Effector memory CD8-positive, alpha-beta T cell (primary cell): ENCODE data around the gene RPA1.

Source experiments
- ATAC-seq: fragments of 150-1000 bp; cut with Tn5 transposase; replicated peaks from 2 replicates; pipeline ENCODE4 v1.10.0; 2021; ENCODE audit warnings: mild to moderate bottlenecking, moderate library complexity
- DNase-seq, 3 experiments: peaks; one replicate each; pipeline ENCODE4 v3.0.0; 2021
- H3K27ac Mint-ChIP-seq, 2 donors: one replicate each; pipeline ENCODE4 v1.8.0; 2022; ENCODE audit warnings: mild to moderate bottlenecking in 2 of 2, mixed read lengths in 2 of 2, moderate library complexity in 2 of 2
- H3K27me3 Mint-ChIP-seq, 2 donors: one replicate each; pipeline ENCODE4 v1.8.0; 2022; ENCODE audit warnings: mixed read lengths in 2 of 2
- H3K36me3 Mint-ChIP-seq: one replicate; pipeline ENCODE4 v1.8.0; 2022; ENCODE audit warnings: mild to moderate bottlenecking, moderate library complexity, mixed read lengths; ENCODE audit not compliant: insufficient read depth
- H3K4me1 Mint-ChIP-seq, 2 donors: one replicate each; pipeline ENCODE4 v1.8.0; 2022; ENCODE audit warnings: low read depth in 2 of 2, mixed read lengths in 2 of 2
- H3K4me3 Mint-ChIP-seq, 2 donors: one replicate each; pipeline ENCODE4 v1.8.0; 2022; ENCODE audit warnings: mild to moderate bottlenecking in 2 of 2, mixed read lengths in 2 of 2, moderate library complexity in 2 of 2
- H3K9me3 Mint-ChIP-seq, 2 donors: one replicate each; pipeline ENCODE4 v1.8.0; 2022; ENCODE audit warnings: mixed read lengths in 2 of 2

Gene RPA1

DNA sequence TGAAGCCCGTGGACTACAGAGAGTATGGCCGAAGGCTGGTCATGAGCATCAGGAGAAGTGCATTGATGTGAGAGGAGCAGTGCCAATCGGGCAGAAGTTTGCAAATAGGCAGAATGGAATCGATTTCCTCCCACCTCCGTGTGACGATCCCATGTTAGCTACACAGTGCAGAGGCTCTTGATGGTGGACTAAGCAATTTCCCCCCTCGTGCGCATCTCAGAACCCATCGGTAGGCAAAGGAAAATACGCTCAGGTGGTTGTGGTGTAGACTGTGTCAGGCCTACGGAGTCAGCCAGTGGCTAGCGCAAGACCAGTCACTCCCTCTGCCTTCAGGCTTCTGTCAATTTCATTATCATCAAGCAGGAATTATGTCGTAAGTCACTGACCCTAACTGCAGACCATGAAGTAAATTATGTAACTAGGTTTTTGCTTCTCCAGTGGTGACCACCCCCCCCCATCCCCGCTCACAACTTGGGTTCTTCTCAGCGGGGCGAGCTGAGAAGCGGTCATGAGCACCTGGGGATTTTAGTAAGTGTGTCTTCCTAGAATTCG, 67.4 kb downstream of the RPA1 start:
- H3K4me3 Mint-ChIP-seq, result no peak overlapping the region

GRCh38 chr17:1898332-1898731, 68.5 kb downstream of the RPA1 start:
- ATAC-seq, result no peak
- Mint-ChIP-seq H3K36me3 (peaks cover 34% of the 10 kb centered on the region), H3K9me3 (no peaks in the 10 kb centered on the region), H3K4me3 (no peak overlapping the region), H3K27ac (no peak overlapping the region), H3K4me1 (no peaks in the 10 kb centered on the region), H3K27me3 (no peaks in the 10 kb centered on the region)
- DNase-seq, result no peak

More for the DNA sequence above, 67.4 kb downstream of the RPA1 start:
- Mint-ChIP-seq H3K27ac (peak overlapping the region in 1 of 2 donors; percentile 29), H3K27me3 (no peaks in the 10 kb centered on the region), H3K9me3 (no peaks in the 10 kb centered on the region), H3K36me3 (peaks cover 46% of the 10 kb centered on the region), H3K4me1 (no peaks in the 10 kb centered on the region)
- ATAC-seq, result no peak
- no peak for DNase-seq

- Mint-ChIP-seq H3K4me3 (no peak overlapping the region), H3K27ac (no peak overlapping the region), H3K9me3 (no peaks in the 10 kb centered on the region), H3K27me3 (no peaks in the 10 kb centered on the region), H3K4me1 (no peaks in the 10 kb centered on the region), H3K36me3 (peaks cover 29% of the 10 kb centered on the region)
- ATAC-seq (no peak), DNase-seq (no peak)
Observed at GRCh38 chr17:1898872-1899271, 69.1 kb downstream of the RPA1 start.

GRCh38 chr17:1899403-1900000, 69.7 kb downstream of the RPA1 start:
- no peaks in the 10 kb centered on the region for H3K4me1 Mint-ChIP-seq
- DNase-seq (no peak), ATAC-seq (no peak)

GRCh38 chr17:1904273-1905182, 74.7 kb downstream of the RPA1 start:
- Mint-ChIP-seq H3K27ac (no peak overlapping the region), H3K9me3 (no peaks in the 10 kb centered on the region), H3K4me3 (no peak overlapping the region), H3K4me1 (no peaks in the 10 kb centered on the region), H3K36me3 (no peaks in the 10 kb centered on the region), H3K27me3 (peaks cover 31 to 44% of the 10 kb centered on the region in 2 donors)
- DNase-seq, result no peak
- ATAC-seq, result no peak

More at GRCh38 chr17:1899403-1900000, 69.7 kb downstream of the RPA1 start:
- Mint-ChIP-seq H3K27me3 (no peaks in the 10 kb centered on the region), H3K27ac (no peak overlapping the region), H3K36me3 (peaks cover 23% of the 10 kb centered on the region), H3K9me3 (no peaks in the 10 kb centered on the region), H3K4me3 (no peak overlapping the region)

GRCh38 chr17:1905190-1905913, 75.5 kb downstream of the RPA1 start:
- DNase-seq, result no peak
- H3K9me3 Mint-ChIP-seq, result no peaks in the 10 kb centered on the region
- H3K27ac Mint-ChIP-seq, result peak overlapping the region in 1 of 2 donors; percentile 13
- ATAC-seq, result no peak
- H3K4me1 Mint-ChIP-seq, result no peaks in the 10 kb centered on the region
- no peak overlapping the region for H3K4me3 Mint-ChIP-seq
- no peaks in the 10 kb centered on the region for H3K36me3 Mint-ChIP-seq
- H3K27me3 Mint-ChIP-seq, result peaks cover 39 to 52% of the 10 kb centered on the region in 2 donors

DNA sequence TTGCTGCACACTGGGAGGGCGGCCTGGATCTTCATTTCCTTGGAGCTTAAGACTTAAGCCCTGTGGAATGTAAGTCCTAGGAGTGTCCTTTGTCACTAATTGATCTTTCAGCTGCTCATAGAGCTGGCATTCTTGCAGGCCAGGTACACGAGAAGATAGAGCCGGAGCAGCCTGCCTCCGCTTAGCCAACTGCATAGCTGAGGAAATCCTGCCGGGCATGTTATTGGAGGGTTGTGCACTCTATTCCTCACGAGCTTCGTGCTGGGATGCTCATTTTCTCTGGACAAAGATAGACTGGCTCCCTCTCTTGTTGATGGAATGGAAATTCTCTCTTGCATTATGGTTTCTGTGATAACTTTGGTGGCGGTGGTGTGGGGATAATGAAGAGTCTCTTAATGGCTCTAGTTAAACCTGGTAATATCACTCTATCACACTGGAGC, 76.9 kb downstream of the RPA1 start:
- H3K9me3 Mint-ChIP-seq, result no peaks in the 10 kb centered on the region
- H3K27me3 Mint-ChIP-seq, result peaks cover 44 to 57% of the 10 kb centered on the region in 2 donors
- H3K36me3 Mint-ChIP-seq, result no peaks in the 10 kb centered on the region
- ATAC-seq (no peak), DNase-seq (no peak)
- H3K4me3 Mint-ChIP-seq, result no peak overlapping the region
- H3K27ac Mint-ChIP-seq, result no peak overlapping the region
- no peaks in the 10 kb centered on the region for H3K4me1 Mint-ChIP-seq

DNA sequence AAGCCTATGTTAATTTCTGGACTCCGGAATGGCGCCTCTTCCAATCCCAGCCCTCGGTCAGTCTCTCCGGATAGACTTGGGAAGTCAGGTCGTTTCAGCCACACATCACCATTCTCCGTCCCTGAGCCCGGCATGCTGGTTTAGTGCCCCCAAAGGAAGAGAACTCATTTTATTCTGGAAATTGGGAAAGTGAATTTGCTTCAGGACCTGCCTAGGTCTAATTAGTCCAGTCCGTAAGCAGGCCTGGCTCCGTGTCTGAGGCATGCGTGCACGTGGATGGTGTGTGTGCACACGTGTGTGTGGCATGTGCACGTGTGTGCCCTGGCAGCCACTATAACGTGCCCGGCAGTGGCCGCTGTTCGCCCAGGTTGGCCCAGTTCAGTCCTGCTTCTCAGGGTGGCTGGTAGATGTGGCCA, 77.4 kb downstream of the RPA1 start:
- no peak overlapping the region for H3K4me3 Mint-ChIP-seq
- DNase-seq (no peak), ATAC-seq (no peak)
- no peak overlapping the region for H3K27ac Mint-ChIP-seq
- no peaks in the 10 kb centered on the region for H3K9me3 Mint-ChIP-seq
- peaks cover 50 to 63% of the 10 kb centered on the region in 2 donors for H3K27me3 Mint-ChIP-seq
- H3K36me3 Mint-ChIP-seq, result no peaks in the 10 kb centered on the region
- no peaks in the 10 kb centered on the region for H3K4me1 Mint-ChIP-seq

- Mint-ChIP-seq H3K27ac (no peak overlapping the region), H3K9me3 (no peaks in the 10 kb centered on the region), H3K4me3 (peak overlapping the region; percentile 2 to 54), H3K36me3 (no peaks in the 10 kb centered on the region), H3K27me3 (peaks cover 57 to 72% of the 10 kb centered on the region in 2 donors), H3K4me1 (no peaks in the 10 kb centered on the region)
- DNase-seq (peak in 1 of 3 experiments; percentile 8), ATAC-seq (peak; percentile 64)
Observed at GRCh38 chr17:1907909-1908698, 78.3 kb downstream of the RPA1 start.

DNA sequence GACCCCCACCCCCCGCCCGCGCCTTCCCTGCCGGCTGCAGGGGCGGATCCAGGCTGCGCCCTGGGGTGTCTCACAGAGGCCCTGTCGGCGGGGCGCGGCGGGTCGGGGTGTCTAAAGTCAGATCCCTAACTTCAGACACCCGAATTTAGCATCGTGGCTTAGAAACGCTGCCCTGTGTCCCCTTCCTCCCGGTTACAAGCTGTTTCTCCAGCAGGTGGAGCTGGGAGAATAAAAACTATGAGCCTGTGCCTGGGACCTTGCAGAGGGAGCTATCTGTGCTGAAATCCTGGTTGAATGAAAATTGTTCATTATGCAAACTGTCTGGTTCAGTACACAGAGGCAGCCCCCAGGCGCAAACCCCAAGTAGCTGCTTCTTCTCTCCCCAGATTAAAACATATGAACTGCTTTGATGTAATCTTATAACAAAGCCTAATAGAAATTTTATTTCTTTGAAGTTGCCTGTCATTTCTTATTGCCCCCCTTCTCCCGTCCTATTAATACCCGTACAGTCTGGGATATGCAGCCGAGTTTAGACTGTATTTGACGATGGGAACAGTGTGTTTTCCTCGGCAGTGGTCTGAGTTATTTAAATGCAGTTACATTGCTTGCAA, 79.0 kb downstream of the RPA1 start:
- H3K4me1 Mint-ChIP-seq, result no peaks in the 10 kb centered on the region
- H3K27me3 Mint-ChIP-seq, result peaks cover 61 to 79% of the 10 kb centered on the region in 2 donors
- no peak overlapping the region for H3K27ac Mint-ChIP-seq
- peak in 1 of 3 experiments; percentile 3 for DNase-seq
- peak; percentile 29 for ATAC-seq
- H3K9me3 Mint-ChIP-seq, result no peaks in the 10 kb centered on the region
- no peaks in the 10 kb centered on the region for H3K36me3 Mint-ChIP-seq
- H3K4me3 Mint-ChIP-seq, result peak overlapping the region; percentile 2 to 54

GRCh38 chr17:1909985-1910384, 80.2 kb downstream of the RPA1 start:
- H3K27me3 Mint-ChIP-seq, result peaks cover 72 to 87% of the 10 kb centered on the region in 2 donors
- H3K4me1 Mint-ChIP-seq, result no peaks in the 10 kb centered on the region
- no peak for DNase-seq
- ATAC-seq, result no peak
- no peak overlapping the region for H3K27ac Mint-ChIP-seq
- no peaks in the 10 kb centered on the region for H3K9me3 Mint-ChIP-seq
- H3K4me3 Mint-ChIP-seq, result no peak overlapping the region
- H3K36me3 Mint-ChIP-seq, result no peaks in the 10 kb centered on the region

DNA sequence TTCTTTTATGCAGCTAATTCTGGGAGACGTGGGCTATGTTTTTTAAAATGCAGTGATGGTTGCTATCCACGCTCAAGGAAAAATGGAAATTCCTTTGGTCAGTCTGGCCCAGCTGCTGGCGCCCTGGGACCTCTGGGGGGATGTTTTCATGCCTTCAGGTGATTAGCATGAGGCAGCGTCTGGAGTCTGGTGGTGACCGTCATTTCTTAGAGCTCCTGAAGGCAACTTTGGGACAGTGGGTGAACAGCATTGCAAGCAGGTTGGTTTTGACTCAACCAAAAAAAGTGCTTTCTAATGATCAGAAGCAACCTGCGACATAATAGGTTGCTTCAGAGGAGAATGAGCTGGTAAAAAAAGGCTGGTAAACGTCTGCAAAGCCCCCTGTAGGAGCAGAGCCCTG, 82.3 kb downstream of the RPA1 start:
- Mint-ChIP-seq H3K27ac (no peak overlapping the region), H3K36me3 (no peaks in the 10 kb centered on the region), H3K4me1 (peaks cover 0 to 4% of the 10 kb centered on the region in 2 donors), H3K27me3 (peaks cover 71 to 87% of the 10 kb centered on the region in 2 donors), H3K4me3 (no peak overlapping the region), H3K9me3 (no peaks in the 10 kb centered on the region)
- DNase-seq (no peak), ATAC-seq (no peak)
